GM10248 (cell line): ENCODE results near the gene CHKB.

Experiments used
- CTCF ChIA-PET: fragments of 300-600 bp; sonication (Branson Sonifier 250); formaldehyde crosslinking; extraction: SDS; loops from one replicate; lab custom pipeline; 2021; ENCODE audit warnings: antibody characterized with exemption; lab: Yijun Ruan, JAX
- POLR2A ChIA-PET: fragments of 350-650 bp; sonication (Branson Sonifier 250); formaldehyde crosslinking; extraction: SDS; loops from one replicate; lab custom pipeline; 2020; ENCODE audit warnings: antibody characterized with exemption; lab: Yijun Ruan, JAX
- DNase-seq: peaks from one replicate; pipeline ENCODE4 v3.0.0; 2012; ENCODE audit errors: extremely low spot score
- CTCF ChIP-seq: IDR thresholded peaks from 2 replicates; pipeline ENCODE4 v1.5.1; 2012; ENCODE audit warnings: mild to moderate bottlenecking, low read depth; ENCODE audit errors: extremely low read depth, missing control alignments, control extremely low read depth

Gene CHKB

GRCh38 chr22:50544078-50544745 lies 38.4 kb downstream of the CHKB start:
- peak; percentile 73 for TF ChIP-seq CTCF
- POLR2A ChIA-PET, result no interaction called here
- peak; percentile 78 for DNase-seq
- CTCF ChIA-PET, result interaction anchor here (1.0 to 16.1 kb wide), 4 partner anchors 12 to 77 kb away, joined by 3 to 136 read pairs (median 9); partner anchors contain the start of genes SCO2, SYCE3 and TYMP

DNA sequence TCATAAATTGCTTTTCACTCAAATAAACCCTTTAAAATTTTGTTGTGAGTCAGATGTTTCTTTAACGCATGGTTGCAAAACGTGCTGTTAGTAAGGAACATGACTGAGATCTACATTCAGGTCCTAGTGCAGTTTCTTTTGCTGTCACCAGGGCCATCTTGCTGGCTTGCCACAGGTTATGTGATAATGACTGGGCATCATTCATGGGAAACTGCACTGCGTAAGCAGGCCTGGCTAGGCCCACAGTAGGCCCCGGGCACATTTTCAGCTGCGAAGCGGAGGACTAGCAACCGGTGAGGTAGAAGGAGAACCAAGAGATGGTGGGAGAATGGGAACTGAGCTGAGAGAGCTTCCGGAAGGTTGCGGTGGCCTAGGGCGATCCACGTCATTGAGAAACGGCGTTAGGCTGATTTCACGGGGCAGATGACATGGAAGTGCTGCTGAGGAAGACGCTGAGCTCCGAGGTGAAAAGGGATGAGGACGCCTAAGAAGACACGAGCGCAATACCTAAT lies 40.2 kb downstream of the CHKB start:
- no peak for TF ChIP-seq CTCF
- peak; percentile 57 for DNase-seq
- ChIA-PET CTCF (interaction anchor here (1.3 to 16.1 kb wide), 5 partner anchors 15 to 85 kb away, joined by 3 to 136 read pairs (median 7); partner anchors contain the start of genes ARSA, SCO2, SYCE3 and TYMP), POLR2A (interaction anchor here (1.0 kb wide), 1 partner anchor 17 kb away, joined by 5 read pairs; the partner anchor contains the start of gene SCO2)

DNA sequence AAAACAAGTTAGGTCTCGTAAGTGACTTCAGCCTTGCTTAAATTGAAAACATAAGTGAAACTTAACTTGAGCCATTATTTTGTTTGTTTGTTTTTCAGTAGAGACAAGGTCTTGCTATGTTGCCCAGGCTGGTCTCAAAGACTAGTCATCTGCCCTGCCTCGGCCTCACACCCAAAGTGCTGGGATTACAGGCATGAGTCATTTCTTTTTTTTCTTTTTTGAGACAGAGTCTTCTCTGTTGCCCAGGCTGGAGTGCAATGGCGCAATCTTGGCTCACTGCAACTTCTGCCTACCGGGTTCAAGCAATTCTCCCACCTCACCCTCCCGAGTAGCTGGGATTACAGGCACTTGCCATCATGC lies 41.0 kb downstream of the CHKB start:
- POLR2A ChIA-PET, result interaction anchor here (1.0 to 1.4 kb wide), 2 partner anchors 10 to 21 kb away, joined by 4 read pairs; partner anchors contain the start of gene SYCE3
- peak; percentile 29 for DNase-seq

DNA sequence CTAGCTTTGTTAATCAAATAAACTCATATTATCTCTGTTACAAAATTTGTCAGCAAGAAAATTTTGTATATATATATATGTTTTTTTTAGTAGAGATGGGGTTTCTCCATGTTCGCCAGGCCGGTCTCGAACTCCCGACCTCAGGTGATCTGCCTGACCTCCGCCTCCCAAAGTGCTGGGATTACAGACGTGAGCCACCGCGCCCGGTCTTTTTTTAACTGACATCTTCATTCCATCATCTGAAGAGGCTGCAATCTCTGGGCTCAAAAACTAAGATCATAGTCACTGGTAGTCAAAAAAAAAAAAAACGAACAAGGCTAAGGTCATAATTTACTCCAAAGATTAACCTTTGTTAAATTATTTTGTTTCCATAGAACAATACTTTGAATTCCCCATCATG lies 42.3 kb downstream of the CHKB start:
- no peak for TF ChIP-seq CTCF
- POLR2A ChIA-PET, result interaction anchor here (1.0 to 2.7 kb wide), 3 partner anchors 8 to 22 kb away, joined by 4 to 15 read pairs (median 4); partner anchors contain the start of genes SCO2 and SYCE3
- CTCF ChIA-PET, result interaction anchor here (0.7 to 16.1 kb wide), 6 partner anchors 8 to 81 kb away, joined by 3 to 136 read pairs (median 4); partner anchors contain the start of genes SCO2 and TYMP

More for the DNA sequence above, 41.0 kb downstream of the CHKB start:
- CTCF ChIA-PET, result interaction anchor here (1.3 to 16.1 kb wide), 5 partner anchors 15 to 86 kb away, joined by 3 to 136 read pairs (median 7); partner anchors contain the start of genes ARSA, SCO2, SYCE3 and TYMP

GRCh38 chr22:50537765-50538164 lies 44.9 kb downstream of the CHKB start:
- TF ChIP-seq CTCF, result no peak
- ChIA-PET POLR2A (no interaction called here), CTCF (interaction anchor here (16.1 kb wide), 1 partner anchor 11 kb away, joined by 136 read pairs; the partner anchor contains the start of genes SCO2 and TYMP)
- no peak for DNase-seq

More for the DNA sequence above, 42.3 kb downstream of the CHKB start:
- no peak for DNase-seq

GRCh38 chr22:50536226-50536625 lies 46.4 kb downstream of the CHKB start:
- TF ChIP-seq CTCF, result no peak
- CTCF ChIA-PET, result interaction anchor here (1.2 to 3.5 kb wide), 2 partner anchors 11 to 27 kb away, joined by 3 to 33 read pairs; partner anchors contain the start of genes SCO2 and SYCE3
- no peak for DNase-seq
- POLR2A ChIA-PET, result no interaction called here
